Parathyroid adenoma (tissue), 2 donors: ENCODE measurements around the gene NCF4.

ENCODE experiments used
- H2AFZ ChIP-seq: fragments of 300-600 bp; sonication (generic); one replicate; pipeline ENCODE4 v1.7.0; 2017; ENCODE audit warnings: antibody characterized with exemption, mild to moderate bottlenecking
- H3K27ac ChIP-seq: fragments of 300-600 bp; sonication (generic); one replicate; pipeline ENCODE4 v1.7.0; 2017
- H3K27me3 ChIP-seq: fragments of 300-600 bp; sonication (generic); one replicate; pipeline ENCODE4 v1.7.0; 2017; ENCODE audit warnings: low read length; ENCODE audit not compliant: control insufficient read depth, insufficient read depth
- H3K36me3 ChIP-seq: fragments of 300-600 bp; sonication (generic); one replicate; pipeline ENCODE4 v1.7.0; 2017; ENCODE audit warnings: low read length; ENCODE audit not compliant: control insufficient read depth, insufficient read depth
- H3K4me1 ChIP-seq: fragments of 300-600 bp; sonication (generic); one replicate; pipeline ENCODE4 v1.7.0; 2017; ENCODE audit warnings: control low read depth
- H3K4me2 ChIP-seq: fragments of 300-600 bp; sonication (generic); one replicate; pipeline ENCODE4 v1.7.0; 2017; ENCODE audit warnings: low read length
- H3K4me3 ChIP-seq: fragments of 300-600 bp; sonication (generic); one replicate; pipeline ENCODE4 v1.7.0; 2017; ENCODE audit warnings: low read depth, low read length
- H3K79me2 ChIP-seq: fragments of 300-600 bp; sonication (generic); one replicate; pipeline ENCODE4 v1.7.0; 2017; ENCODE audit warnings: control low read depth
- H3K9ac ChIP-seq: fragments of 300-600 bp; sonication (generic); one replicate; pipeline ENCODE4 v1.7.0; 2017; ENCODE audit warnings: mild to moderate bottlenecking
- H3K9me3 ChIP-seq: fragments of 300-600 bp; sonication (generic); one replicate; pipeline ENCODE4 v1.7.0; 2017; ENCODE audit warnings: low read length; ENCODE audit not compliant: control insufficient read depth
- CTCF ChIP-seq: fragments of 300-600 bp; sonication (generic); IDR thresholded peaks from one replicate; pipeline ENCODE4 v1.7.0; 2017; ENCODE audit warnings: antibody characterized with exemption, mild to moderate bottlenecking
- donor health status: primary hyperparathyroidism.

NCF4 gene

DNA sequence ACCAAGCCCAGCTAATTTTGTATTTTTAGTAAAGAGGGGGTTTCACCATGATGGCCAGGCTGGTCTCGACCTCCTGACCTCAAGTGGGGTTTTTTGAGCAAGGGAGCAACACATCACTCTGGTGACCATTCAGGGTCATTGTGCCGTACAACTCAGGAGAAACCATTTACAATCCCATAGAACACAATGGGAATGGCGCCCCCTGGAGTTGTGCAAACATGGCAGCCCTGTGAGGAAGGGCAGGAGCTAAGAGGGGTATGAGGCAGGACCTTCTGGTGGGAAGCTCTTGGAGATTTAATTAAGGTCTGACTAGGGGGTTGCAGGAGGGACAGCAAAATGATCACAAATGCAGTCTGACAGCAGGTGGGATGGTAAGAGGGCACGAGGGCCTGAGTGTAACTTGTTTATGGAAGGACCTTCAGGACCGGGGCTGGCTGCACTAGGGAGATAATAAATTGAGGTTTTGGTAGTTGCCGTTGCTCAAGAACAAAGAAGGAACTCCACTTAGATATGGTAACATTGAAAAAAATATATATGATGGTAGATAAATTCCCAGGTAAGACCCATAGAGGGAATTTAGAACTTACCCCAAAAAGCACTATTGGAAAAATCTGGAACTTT is 43.6 kb downstream of the NCF4 start:
- Histone ChIP-seq H3K79me2 (no peaks in the 10 kb centered on the region), H3K36me3 (no peaks in the 10 kb centered on the region), H3K9me3 (no peaks in the 10 kb centered on the region), H3K27ac (no peak overlapping the region), H3K4me3 (no peak overlapping the region), H2AFZ (no peak overlapping the region), H3K4me1 (no peaks in the 10 kb centered on the region), H3K27me3 (no peaks in the 10 kb centered on the region), H3K9ac (no peak overlapping the region), H3K4me2 (no peak overlapping the region)
- no peak for TF ChIP-seq CTCF

DNA sequence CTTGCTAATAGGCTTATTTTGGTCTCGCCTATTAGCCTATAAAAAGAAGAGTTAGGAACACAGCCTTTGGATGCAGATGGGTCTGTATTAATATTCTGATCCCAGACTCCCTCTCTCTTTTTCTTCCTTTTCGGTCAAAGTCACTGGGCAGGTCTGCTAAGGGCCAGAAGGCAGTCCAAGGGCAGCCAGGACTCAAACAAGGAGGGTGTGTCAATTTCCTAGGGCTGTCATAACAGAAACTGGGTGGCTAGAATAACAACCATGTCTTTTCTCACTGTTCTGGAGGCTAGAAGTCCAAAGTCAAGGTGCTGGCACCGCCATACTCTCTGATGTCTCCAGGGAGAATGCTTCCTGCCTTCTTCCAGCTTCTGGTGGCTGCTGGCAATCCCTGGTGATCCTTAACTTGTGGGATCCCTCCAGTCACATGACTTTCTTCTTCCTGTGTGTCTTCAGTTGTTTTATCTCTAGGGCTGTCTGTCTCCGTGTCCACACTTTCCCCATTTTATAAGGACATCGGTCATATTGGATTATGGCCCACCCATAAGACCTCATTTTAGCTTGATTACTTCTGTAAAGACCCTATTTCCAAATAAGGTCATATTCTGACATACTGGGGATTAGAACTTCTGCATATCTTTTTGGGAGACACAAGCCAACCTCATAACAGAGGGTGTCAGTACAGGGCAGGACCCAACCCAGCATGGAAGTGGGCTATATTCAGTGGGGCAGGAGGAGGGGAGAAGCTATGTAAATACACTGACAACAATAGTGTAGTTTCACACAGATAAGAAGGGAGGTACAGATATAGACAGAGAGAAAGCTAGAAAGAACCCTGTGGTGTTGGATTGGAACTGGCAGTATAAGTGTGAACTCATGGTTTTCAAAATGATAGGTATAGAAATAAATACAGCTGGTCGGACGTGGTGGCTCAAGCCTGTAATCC is 46.7 kb downstream of the NCF4 start:
- H3K9me3 ChIP-seq, result no peaks in the 10 kb centered on the region
- no peak overlapping the region for H3K4me2 ChIP-seq
- no peaks in the 10 kb centered on the region for H3K79me2 ChIP-seq
- H3K27me3 ChIP-seq, result no peaks in the 10 kb centered on the region
- no peak for TF ChIP-seq CTCF
- no peaks in the 10 kb centered on the region for H3K4me1 ChIP-seq
- H3K36me3 ChIP-seq, result no peaks in the 10 kb centered on the region
- H3K4me3 ChIP-seq, result no peak overlapping the region
- no peak overlapping the region for H3K27ac ChIP-seq
- H2AFZ ChIP-seq, result no peak overlapping the region
- no peak overlapping the region for H3K9ac ChIP-seq

DNA sequence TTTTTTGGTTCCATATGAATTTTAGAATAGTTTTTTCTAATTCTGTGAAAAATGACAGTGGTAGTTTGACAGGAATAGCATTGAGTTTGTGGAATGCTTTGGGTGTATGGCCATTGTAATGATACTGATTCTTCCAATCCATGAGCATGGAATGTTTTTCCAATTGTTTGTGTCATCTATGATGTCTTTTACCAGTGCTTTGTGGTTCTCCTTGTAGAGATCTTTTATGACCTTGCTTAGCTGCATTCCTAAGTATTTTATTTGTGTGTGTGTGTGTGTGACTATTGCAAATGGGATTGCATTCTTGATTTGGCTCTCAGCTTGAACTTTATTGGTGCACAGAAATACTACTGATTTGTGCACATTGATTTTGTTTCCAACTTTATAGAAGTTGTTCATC is 49.7 kb downstream of the NCF4 start:
- Histone ChIP-seq H3K27ac (no peak overlapping the region), H3K9ac (no peak overlapping the region), H3K36me3 (no peaks in the 10 kb centered on the region), H3K4me2 (no peak overlapping the region), H2AFZ (no peak overlapping the region), H3K4me1 (no peaks in the 10 kb centered on the region), H3K27me3 (no peaks in the 10 kb centered on the region), H3K79me2 (no peaks in the 10 kb centered on the region), H3K4me3 (no peak overlapping the region), H3K9me3 (no peaks in the 10 kb centered on the region)
- TF ChIP-seq CTCF, result no peak

DNA sequence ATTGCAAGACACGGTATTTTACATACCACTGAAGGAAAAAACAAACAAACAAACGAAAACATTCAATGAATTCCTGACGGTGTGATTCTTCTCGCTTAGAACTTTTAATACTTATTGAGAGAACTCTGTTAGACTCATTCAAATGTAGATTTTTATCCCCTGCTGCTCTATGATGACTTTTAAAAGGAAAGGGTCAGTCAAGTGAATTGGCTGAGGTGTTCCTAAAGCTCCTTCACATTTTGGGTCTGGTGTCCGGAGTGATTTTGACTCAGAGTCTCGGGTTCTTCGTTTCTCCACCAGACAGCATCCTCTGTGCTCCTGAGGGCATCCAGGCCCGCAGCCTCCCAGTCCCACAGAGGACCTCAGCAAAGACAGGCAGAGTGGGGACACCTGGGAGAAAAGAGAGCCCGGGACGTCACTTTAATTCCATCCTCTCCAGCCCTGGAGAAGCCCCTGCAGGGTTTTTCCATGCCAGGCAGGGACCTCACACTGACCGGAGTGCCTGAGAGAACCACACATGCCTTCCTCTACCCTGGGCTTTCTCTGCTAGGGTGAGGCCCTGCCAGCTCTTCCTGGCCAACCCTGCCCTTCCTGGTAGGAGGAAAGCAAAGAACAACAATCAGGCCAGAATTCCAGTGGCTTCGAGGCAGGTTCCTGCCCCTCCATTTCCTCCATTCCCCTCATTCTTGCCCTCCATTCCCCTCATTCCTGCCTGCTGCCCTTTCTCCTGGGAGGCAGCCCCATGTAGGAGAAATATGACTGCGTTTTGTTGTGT is 51.3 kb downstream of the NCF4 start:
- Histone ChIP-seq H3K4me1 (no peaks in the 10 kb centered on the region), H3K9ac (no peak overlapping the region), H3K27me3 (no peaks in the 10 kb centered on the region), H3K27ac (no peak overlapping the region), H3K4me3 (no peak overlapping the region), H3K36me3 (no peaks in the 10 kb centered on the region), H3K9me3 (no peaks in the 10 kb centered on the region), H3K4me2 (no peak overlapping the region), H3K79me2 (no peaks in the 10 kb centered on the region), H2AFZ (no peak overlapping the region)
- no peak for TF ChIP-seq CTCF
